ENCODE measurements around the gene ASB15. TPM values are rescaled to one million over a fixed set of nuclear protein-coding genes. Genes with fewer than 3 reads are reported as not detected.

ASB15 gene
- total RNA-seq, 1 experiment from 2014 or later, result not detected

DNA sequence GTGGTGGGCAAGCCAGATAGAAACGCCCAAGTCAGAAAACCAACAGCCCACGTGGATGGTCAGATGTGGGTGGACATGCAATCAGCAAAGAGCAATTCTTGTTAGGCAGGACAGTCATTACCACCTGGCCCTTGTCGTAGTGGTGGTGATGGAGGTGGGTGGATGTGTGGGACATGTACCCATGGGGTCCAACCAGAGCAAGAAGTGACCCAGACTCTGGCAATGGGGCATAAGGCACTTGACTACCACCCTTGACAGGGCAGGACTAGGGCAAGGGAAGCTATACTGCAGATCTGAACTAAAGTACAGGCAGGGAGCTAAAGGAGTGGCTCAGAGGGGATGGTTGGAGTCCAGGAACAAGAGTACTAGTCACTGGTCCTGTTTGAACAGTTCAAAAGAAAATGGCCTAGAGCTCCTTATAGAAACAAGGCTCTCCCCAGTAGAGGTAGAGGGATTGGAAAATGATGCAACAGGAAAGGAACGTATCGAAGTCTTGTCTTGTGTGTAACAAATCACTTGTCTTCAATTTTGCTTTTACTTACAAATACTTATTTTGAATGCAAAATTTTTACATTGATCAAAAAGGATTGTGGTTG lies 71.6 kb downstream of the ASB15 start:
- H3K4me1 ChIP-seq (ENCODE audit: control insufficient read depth, insufficient read depth, low read length), result no peaks in the 10 kb centered on the region
- DNase-seq (ENCODE audit: low read depth, low spot score), result no peak
- POLR2A ChIA-PET, result no interaction called here
- H3K27ac ChIP-seq (ENCODE audit: low read length), result no peak overlapping the region
- no peaks in the 10 kb centered on the region for H3K36me3 ChIP-seq (ENCODE audit: control insufficient read depth, insufficient read depth, low read length)
- no peaks in the 10 kb centered on the region for H3K9me3 ChIP-seq (ENCODE audit: control insufficient read depth, insufficient read depth, low read depth, low read length)
- 0 out of 2 replicates have a peak, but pooled peaks have one; percentile 51 for ATAC-seq
- in situ Hi-C loops (cut with HindIII; ENCODE audit: low pct_unique_long_range_greater_than_20kb, low sequenced_read_pairs) (no loop called here), intact Hi-C loops (cut with micrococcal nuclease; ENCODE audit: unreplicated experiment) (no loop called here)
- H3K4me3 ChIP-seq (ENCODE audit: low read depth in 2 of 2, low read length in 2 of 2), result no peak overlapping the region
- CTCF ChIA-PET, result no interaction called here
- TF ChIP-seq POLR2AphosphoS5 (IDR thresholded peaks at IDR 0.05; ENCODE audit: low read depth, low read length) (no peak), TCF7L2 (IDR thresholded peaks at IDR 0.05; ENCODE audit: low read depth, low read length) (no peak), SIN3A (IDR thresholded peaks at IDR 0.05; ENCODE audit: borderline replicate concordance, insufficient read depth, low read depth, low read length) (no peak)
- TF ChIP-seq, protein P1, sequence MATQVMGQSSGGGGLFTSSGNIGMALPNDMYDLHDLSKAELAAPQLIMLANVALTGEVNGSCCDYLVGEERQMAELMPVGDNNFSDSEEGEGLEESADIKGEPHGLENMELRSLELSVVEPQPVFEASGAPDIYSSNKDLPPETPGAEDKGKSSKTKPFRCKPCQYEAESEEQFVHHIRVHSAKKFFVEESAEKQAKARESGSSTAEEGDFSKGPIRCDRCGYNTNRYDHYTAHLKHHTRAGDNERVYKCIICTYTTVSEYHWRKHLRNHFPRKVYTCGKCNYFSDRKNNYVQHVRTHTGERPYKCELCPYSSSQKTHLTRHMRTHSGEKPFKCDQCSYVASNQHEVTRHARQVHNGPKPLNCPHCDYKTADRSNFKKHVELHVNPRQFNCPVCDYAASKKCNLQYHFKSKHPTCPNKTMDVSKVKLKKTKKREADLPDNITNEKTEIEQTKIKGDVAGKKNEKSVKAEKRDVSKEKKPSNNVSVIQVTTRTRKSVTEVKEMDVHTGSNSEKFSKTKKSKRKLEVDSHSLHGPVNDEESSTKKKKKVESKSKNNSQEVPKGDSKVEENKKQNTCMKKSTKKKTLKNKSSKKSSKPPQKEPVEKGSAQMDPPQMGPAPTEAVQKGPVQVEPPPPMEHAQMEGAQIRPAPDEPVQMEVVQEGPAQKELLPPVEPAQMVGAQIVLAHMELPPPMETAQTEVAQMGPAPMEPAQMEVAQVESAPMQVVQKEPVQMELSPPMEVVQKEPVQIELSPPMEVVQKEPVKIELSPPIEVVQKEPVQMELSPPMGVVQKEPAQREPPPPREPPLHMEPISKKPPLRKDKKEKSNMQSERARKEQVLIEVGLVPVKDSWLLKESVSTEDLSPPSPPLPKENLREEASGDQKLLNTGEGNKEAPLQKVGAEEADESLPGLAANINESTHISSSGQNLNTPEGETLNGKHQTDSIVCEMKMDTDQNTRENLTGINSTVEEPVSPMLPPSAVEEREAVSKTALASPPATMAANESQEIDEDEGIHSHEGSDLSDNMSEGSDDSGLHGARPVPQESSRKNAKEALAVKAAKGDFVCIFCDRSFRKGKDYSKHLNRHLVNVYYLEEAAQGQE (IDR thresholded peaks at IDR 0.05; ENCODE audit: insufficient read depth in 1 of 2, low read depth in 2 of 2, low read length in 1 of 2), result no peak
- TF ChIP-seq, protein P2, sequence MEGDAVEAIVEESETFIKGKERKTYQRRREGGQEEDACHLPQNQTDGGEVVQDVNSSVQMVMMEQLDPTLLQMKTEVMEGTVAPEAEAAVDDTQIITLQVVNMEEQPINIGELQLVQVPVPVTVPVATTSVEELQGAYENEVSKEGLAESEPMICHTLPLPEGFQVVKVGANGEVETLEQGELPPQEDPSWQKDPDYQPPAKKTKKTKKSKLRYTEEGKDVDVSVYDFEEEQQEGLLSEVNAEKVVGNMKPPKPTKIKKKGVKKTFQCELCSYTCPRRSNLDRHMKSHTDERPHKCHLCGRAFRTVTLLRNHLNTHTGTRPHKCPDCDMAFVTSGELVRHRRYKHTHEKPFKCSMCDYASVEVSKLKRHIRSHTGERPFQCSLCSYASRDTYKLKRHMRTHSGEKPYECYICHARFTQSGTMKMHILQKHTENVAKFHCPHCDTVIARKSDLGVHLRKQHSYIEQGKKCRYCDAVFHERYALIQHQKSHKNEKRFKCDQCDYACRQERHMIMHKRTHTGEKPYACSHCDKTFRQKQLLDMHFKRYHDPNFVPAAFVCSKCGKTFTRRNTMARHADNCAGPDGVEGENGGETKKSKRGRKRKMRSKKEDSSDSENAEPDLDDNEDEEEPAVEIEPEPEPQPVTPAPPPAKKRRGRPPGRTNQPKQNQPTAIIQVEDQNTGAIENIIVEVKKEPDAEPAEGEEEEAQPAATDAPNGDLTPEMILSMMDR (IDR thresholded peaks at IDR 0.05), result no peak
- no TSS peak for BruUV-seq (replicated peaks)
- no peaks in the 10 kb centered on the region for H3K27me3 ChIP-seq (ENCODE audit: control insufficient read depth, insufficient read depth, low read length)

DNA sequence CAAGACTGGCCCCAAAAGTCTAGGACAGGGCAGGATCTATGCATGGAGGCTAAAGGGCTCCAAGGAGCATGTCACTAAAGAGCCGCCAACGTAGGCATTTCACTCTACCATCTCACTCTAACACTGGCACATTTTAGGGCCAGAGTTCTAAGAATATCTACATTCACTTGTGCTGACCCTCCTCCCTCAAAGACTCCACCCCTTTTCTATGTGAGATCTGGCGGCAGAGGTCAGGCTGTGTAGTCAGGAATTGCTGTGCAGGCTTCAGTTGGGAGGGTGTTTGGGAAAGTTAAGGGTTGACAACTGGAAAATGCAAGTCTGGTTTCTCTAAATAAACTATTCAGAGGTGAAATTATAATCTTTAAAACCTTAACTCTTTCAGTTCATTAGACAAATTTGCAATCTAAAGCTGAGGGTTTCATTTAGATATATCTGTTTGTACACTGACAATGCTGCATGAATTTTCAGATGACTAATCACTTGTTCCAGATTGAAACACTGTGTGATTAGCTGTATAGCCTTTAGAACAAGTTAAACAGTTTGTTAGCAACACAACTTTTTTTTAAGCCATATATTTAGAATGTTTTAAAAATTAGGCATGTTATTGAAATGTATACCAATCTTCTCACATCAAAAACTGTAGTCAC lies 72.3 kb downstream of the ASB15 start:
- no peak overlapping the region for H3K27ac ChIP-seq (ENCODE audit: low read length)
- no TSS peak for BruUV-seq (replicated peaks)
- ATAC-seq, result no peak

More for the DNA sequence above, 72.3 kb downstream of the ASB15 start:
- H3K36me3 ChIP-seq (ENCODE audit: control insufficient read depth, insufficient read depth, low read length), result no peaks in the 10 kb centered on the region
- ChIA-PET POLR2A (no interaction called here), CTCF (no interaction called here)
- no peak for DNase-seq (ENCODE audit: low read depth, low spot score)
- in situ Hi-C loops (cut with HindIII; ENCODE audit: low pct_unique_long_range_greater_than_20kb, low sequenced_read_pairs) (no loop called here), intact Hi-C loops (cut with micrococcal nuclease; ENCODE audit: unreplicated experiment) (no loop called here)
- H3K4me3 ChIP-seq (ENCODE audit: low read depth in 2 of 2, low read length in 2 of 2), result no peak overlapping the region
- H3K4me1 ChIP-seq (ENCODE audit: control insufficient read depth, insufficient read depth, low read length), result no peaks in the 10 kb centered on the region
- TF ChIP-seq, protein P2 (IDR thresholded peaks at IDR 0.05), result no peak
- no peak for TF ChIP-seq POLR2AphosphoS5 (IDR thresholded peaks at IDR 0.05; ENCODE audit: low read depth, low read length)
- TF ChIP-seq SIN3A (IDR thresholded peaks at IDR 0.05; ENCODE audit: borderline replicate concordance, insufficient read depth, low read depth, low read length), result no peak
- TF ChIP-seq, protein P1 (IDR thresholded peaks at IDR 0.05; ENCODE audit: insufficient read depth in 1 of 2, low read depth in 2 of 2, low read length in 1 of 2), result no peak
- TF ChIP-seq TCF7L2 (IDR thresholded peaks at IDR 0.05; ENCODE audit: low read depth, low read length), result no peak
- no peaks in the 10 kb centered on the region for H3K27me3 ChIP-seq (ENCODE audit: control insufficient read depth, insufficient read depth, low read length)
- no peaks in the 10 kb centered on the region for H3K9me3 ChIP-seq (ENCODE audit: control insufficient read depth, insufficient read depth, low read depth, low read length)

Measured in Panc1 (cell line).